ENCODE measurements around the gene ARL8B. TPM values are rescaled to one million over a fixed set of nuclear protein-coding genes. Genes with fewer than 3 reads are reported as not detected.

The ARL8B gene
- total RNA-seq, 1 experiment from 2014 or later, result 43.8 TPM

- H3K4me3 ChIP-seq (ENCODE audit: low read length), result no peak overlapping the region
- H3K27ac ChIP-seq (ENCODE audit: low read length), result no peak overlapping the region
- H2AFZ ChIP-seq (ENCODE audit: low read length), result no peak overlapping the region
- H3K4me2 ChIP-seq (ENCODE audit: low read length), result no peak overlapping the region
- ChIA-PET CTCF (no interaction called here), POLR2A (ENCODE audit: unreplicated experiment) (no interaction called here)
- no peaks in the 10 kb centered on the region for H3K27me3 ChIP-seq (ENCODE audit: low read length)
- ATAC-seq (no peak), DNase-seq (no peak)
- intact Hi-C loops (cut with micrococcal nuclease), result no loop called here
- H3K4me1 ChIP-seq (ENCODE audit: insufficient read depth, low read length), result peaks cover 6% of the 10 kb centered on the region; the same call in 1 of the 2 replicates
- H3K36me3 ChIP-seq (ENCODE audit: low read depth, low read length), result no peaks in the 10 kb centered on the region
- no peak for TF ChIP-seq CTCF (conservative IDR thresholded peaks at IDR 0.05; ENCODE audit: low read depth, low read length)
- TF ChIP-seq EZH2phosphoT487 (IDR thresholded peaks at IDR 0.05; ENCODE audit: borderline replicate concordance, low read length), result no peak
- no peak for TF ChIP-seq EZH2 (IDR thresholded peaks at IDR 0.05; ENCODE audit: low read length, unreplicated experiment)
- H3K9me2 ChIP-seq (replicated peaks; ENCODE audit: low read length), result no peaks in the 10 kb centered on the region
- no peaks in the 10 kb centered on the region for H4K20me1 ChIP-seq (ENCODE audit: low read length)
- no peaks in the 10 kb centered on the region for H3F3A ChIP-seq (ENCODE audit: low read length, unreplicated experiment)
- H3K9me3 ChIP-seq (ENCODE audit: low read length), result no peaks in the 10 kb centered on the region
- no peak overlapping the region for H3K9ac ChIP-seq (ENCODE audit: low read length)
- BruUV-seq (replicated peaks), result no TSS peak
- H3K79me2 ChIP-seq (ENCODE audit: low read length), result no peaks in the 10 kb centered on the region
Observed at GRCh38 chr3:5082789-5083115, 39.3 kb upstream of the ARL8B start.

GRCh38 chr3:5084224-5084623 is 37.9 kb upstream of the ARL8B start:
- Histone ChIP-seq H3K27ac (ENCODE audit: low read length) (no peak overlapping the region), H3K27me3 (ENCODE audit: low read length) (no peaks in the 10 kb centered on the region), H3K4me1 (ENCODE audit: insufficient read depth, low read length) (no peaks in the 10 kb centered on the region), H3F3A (ENCODE audit: low read length, unreplicated experiment) (no peaks in the 10 kb centered on the region), H3K79me2 (ENCODE audit: low read length) (no peaks in the 10 kb centered on the region), H4K20me1 (ENCODE audit: low read length) (no peaks in the 10 kb centered on the region), H2AFZ (ENCODE audit: low read length) (no peak overlapping the region), H3K9me2 (replicated peaks; ENCODE audit: low read length) (no peaks in the 10 kb centered on the region), H3K4me2 (ENCODE audit: low read length) (no peak overlapping the region), H3K36me3 (ENCODE audit: low read depth, low read length) (no peaks in the 10 kb centered on the region), H3K4me3 (ENCODE audit: low read length) (no peak overlapping the region), H3K9me3 (ENCODE audit: low read length) (no peaks in the 10 kb centered on the region), H3K9ac (ENCODE audit: low read length) (no peak overlapping the region)
- TF ChIP-seq EZH2phosphoT487 (IDR thresholded peaks at IDR 0.05; ENCODE audit: borderline replicate concordance, low read length) (no peak), CTCF (conservative IDR thresholded peaks at IDR 0.05; ENCODE audit: low read depth, low read length) (no peak)
- intact Hi-C loops (cut with micrococcal nuclease), result no loop called here
- DNase-seq (no peak), ATAC-seq (no peak)
- BruUV-seq (replicated peaks), result no TSS peak
- ChIA-PET POLR2A (ENCODE audit: unreplicated experiment) (no interaction called here), CTCF (no interaction called here)

- Histone ChIP-seq H3K9me3 (ENCODE audit: low read length) (no peaks in the 10 kb centered on the region), H3K9me2 (replicated peaks; ENCODE audit: low read length) (no peaks in the 10 kb centered on the region), H3K27ac (ENCODE audit: low read length) (no peak overlapping the region), H3K27me3 (ENCODE audit: low read length) (no peaks in the 10 kb centered on the region), H2AFZ (ENCODE audit: low read length) (no peak overlapping the region), H3K9ac (ENCODE audit: low read length) (no peak overlapping the region), H3K79me2 (ENCODE audit: low read length) (no peaks in the 10 kb centered on the region), H3F3A (ENCODE audit: low read length, unreplicated experiment) (no peaks in the 10 kb centered on the region), H3K4me1 (ENCODE audit: insufficient read depth, low read length) (no peaks in the 10 kb centered on the region), H3K4me3 (ENCODE audit: low read length) (no peak overlapping the region), H3K4me2 (ENCODE audit: low read length) (no peak overlapping the region), H4K20me1 (ENCODE audit: low read length) (no peaks in the 10 kb centered on the region), H3K36me3 (ENCODE audit: low read depth, low read length) (no peaks in the 10 kb centered on the region)
- POLR2A ChIA-PET (ENCODE audit: unreplicated experiment), result no interaction called here
- intact Hi-C loops (cut with micrococcal nuclease), result no loop called here
- no TSS peak for BruUV-seq (replicated peaks)
- CTCF ChIA-PET, result interaction anchor here (0.6 kb wide), 1 partner anchor 27 kb away, joined by 3 read pairs; no protein-coding TSS in a partner anchor
- DNase-seq (no peak), ATAC-seq (no peak)
- TF ChIP-seq EZH2 (IDR thresholded peaks at IDR 0.05; ENCODE audit: low read length, unreplicated experiment) (no peak), EZH2phosphoT487 (IDR thresholded peaks at IDR 0.05; ENCODE audit: borderline replicate concordance, low read length) (no peak), CTCF (conservative IDR thresholded peaks at IDR 0.05; ENCODE audit: low read depth, low read length) (no peak)
Observed at GRCh38 chr3:5086708-5087107, 35.4 kb upstream of the ARL8B start.

Measured in PC-3 (cell line).